ENCODE measurements around the gene STX1B. TPM values are rescaled to one million over a fixed set of nuclear protein-coding genes. Genes with fewer than 3 reads are reported as not detected.

STX1B gene
- total and polyA plus RNA-seq, 12 donors = 0.17 to 5.3 (median 1.6) TPM; not detected in 2

DNA sequence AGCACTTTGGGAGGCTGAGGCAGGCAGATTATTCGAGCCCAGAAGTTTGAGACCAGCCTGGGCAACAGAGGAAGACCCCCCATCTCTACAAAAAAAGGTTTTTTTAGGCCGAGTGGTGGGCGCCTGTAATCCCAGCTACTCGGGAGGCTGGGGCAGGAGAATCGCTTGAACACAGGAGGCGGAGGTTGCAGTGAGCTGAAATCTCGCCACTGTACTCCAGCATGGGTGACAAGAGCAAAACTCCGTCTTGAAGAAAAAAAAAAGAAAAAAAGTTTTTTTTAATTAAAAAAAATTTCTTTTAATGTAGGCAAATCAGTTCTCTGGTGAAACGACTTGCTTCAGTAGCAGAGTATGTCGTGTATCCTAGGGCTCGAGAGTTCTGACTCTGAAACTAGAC, 14.5 kb downstream of the STX1B start:
- Histone ChIP-seq H3K4me1 (replicated peaks in 1 of 2) (peaks cover 15 to 21% of the 10 kb centered on the region in 2 donors), H3K36me3 (replicated peaks in 1 of 2) (no peaks in the 10 kb centered on the region), H3K4me3 (no peak overlapping the region), H3K27me3 (no peaks in the 10 kb centered on the region), H3K27ac (no peak overlapping the region), H3K9me3 (replicated peaks in 1 of 3) (no peaks in the 10 kb centered on the region)
- 87 to 90% (median 89%) methylated on average over 11 of the region's 11 CpGs for WGBS, 4 donors
- DNase-seq = no peak
- intact Hi-C loops (cut with DNase I) = no loop called here
- TF ChIP-seq, protein P1, sequence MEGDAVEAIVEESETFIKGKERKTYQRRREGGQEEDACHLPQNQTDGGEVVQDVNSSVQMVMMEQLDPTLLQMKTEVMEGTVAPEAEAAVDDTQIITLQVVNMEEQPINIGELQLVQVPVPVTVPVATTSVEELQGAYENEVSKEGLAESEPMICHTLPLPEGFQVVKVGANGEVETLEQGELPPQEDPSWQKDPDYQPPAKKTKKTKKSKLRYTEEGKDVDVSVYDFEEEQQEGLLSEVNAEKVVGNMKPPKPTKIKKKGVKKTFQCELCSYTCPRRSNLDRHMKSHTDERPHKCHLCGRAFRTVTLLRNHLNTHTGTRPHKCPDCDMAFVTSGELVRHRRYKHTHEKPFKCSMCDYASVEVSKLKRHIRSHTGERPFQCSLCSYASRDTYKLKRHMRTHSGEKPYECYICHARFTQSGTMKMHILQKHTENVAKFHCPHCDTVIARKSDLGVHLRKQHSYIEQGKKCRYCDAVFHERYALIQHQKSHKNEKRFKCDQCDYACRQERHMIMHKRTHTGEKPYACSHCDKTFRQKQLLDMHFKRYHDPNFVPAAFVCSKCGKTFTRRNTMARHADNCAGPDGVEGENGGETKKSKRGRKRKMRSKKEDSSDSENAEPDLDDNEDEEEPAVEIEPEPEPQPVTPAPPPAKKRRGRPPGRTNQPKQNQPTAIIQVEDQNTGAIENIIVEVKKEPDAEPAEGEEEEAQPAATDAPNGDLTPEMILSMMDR (IDR thresholded peaks at IDR 0.05) = no peak
- TF ChIP-seq POLR2A (IDR thresholded peaks at IDR 0.05) = no peak

DNA sequence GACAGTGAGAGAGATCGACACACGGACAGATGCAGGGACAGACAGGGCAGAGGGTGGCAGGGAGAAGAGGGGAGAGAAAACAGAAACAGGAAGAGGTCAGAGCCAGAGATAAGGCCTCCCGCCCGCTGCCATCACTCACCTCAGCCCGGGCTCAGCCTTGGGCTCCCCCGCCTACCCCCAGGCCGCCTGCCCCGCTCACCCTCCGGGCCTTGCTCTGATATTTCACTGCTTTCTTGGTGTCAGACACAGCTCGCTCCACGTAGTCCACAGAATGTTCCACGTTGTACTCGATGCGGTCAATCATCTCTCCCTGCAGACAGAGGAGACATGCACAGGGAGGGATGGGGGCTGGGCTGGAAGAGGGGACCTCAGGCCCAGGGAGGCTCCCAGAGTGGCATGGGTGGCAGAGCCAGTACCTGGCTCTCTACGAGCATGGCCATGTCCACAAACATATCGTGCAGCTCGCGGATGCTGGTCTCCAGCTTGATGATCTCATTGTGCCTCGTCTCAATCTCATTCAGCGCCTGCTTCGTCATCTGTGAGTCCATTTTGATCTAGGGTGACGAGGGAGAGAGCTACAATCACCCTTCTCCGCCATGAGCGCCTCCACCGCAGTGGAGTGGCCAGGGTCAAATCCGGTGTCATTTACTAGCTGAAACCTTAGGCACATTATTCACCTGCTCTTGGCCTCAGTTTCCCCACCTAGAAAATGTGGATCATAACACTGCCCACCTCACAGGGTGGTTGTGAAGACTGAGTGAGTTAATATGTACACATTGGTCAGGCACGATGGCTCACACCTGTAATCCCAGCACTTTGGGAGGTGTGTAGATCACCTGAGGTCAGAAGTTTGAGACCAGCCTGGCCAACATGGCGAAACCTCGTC, 17.3 kb downstream of the STX1B start:
- Histone ChIP-seq H3K27ac (no peak overlapping the region), H3K36me3 (replicated peaks in 1 of 2) (no peaks in the 10 kb centered on the region), H3K27me3 (no peaks in the 10 kb centered on the region), H3K4me3 (no peak overlapping the region), H3K4me1 (replicated peaks in 1 of 2) (peaks cover 13 to 16% of the 10 kb centered on the region in 2 donors), H3K9me3 (replicated peaks in 1 of 3) (no peaks in the 10 kb centered on the region)
- intact Hi-C loops (cut with DNase I) = no loop called here
- DNase-seq = no peak
- TF ChIP-seq POLR2A (IDR thresholded peaks at IDR 0.05) = no peak
- TF ChIP-seq, protein P1 (IDR thresholded peaks at IDR 0.05) = no peak
- WGBS, 4 donors = 65 to 77% (median 66%) methylated on average over 27 to 29 of the region's 29 CpGs

DNA sequence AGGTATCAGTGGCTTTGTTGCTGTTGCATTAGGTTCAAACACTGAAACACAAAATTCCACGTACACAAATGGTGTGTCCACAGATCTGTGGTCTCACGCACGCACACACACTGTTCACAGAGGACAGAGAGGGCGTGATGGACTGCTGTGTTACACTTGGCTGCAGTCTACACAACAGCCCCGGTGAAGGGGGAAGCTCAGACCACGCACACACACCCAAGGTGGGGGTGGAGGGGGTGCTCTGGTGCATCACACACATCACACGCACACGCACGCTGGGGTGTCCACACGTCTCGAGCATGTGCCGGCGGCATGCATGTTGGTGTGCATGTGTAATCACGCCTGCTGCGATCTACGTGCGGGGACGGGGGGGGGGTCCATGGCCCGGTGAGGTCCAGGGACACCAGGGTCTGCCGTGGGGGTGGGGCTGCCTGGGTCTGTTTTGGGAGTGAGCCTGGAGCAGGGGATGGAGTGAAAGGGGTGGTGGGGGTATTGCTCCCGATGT, 18.1 kb downstream of the STX1B start:
- DNase-seq = no peak
- 76 to 85% (median 79%) methylated on average over 8 to 21 of the region's 21 CpGs for WGBS, 4 donors
- H3K4me3 ChIP-seq = no peak overlapping the region
- no peaks in the 10 kb centered on the region for H3K9me3 ChIP-seq (replicated peaks in 1 of 3)
- H3K4me1 ChIP-seq (replicated peaks in 1 of 2) = peaks cover 4 to 7% of the 10 kb centered on the region in 2 donors
- intact Hi-C loops (cut with DNase I) = no loop called here
- no peaks in the 10 kb centered on the region for H3K36me3 ChIP-seq (replicated peaks in 1 of 2)
- no peak for TF ChIP-seq POLR2A (IDR thresholded peaks at IDR 0.05)
- TF ChIP-seq, protein P1 (IDR thresholded peaks at IDR 0.05) = no peak
- H3K27me3 ChIP-seq = no peaks in the 10 kb centered on the region
- H3K27ac ChIP-seq = no peak overlapping the region

DNA sequence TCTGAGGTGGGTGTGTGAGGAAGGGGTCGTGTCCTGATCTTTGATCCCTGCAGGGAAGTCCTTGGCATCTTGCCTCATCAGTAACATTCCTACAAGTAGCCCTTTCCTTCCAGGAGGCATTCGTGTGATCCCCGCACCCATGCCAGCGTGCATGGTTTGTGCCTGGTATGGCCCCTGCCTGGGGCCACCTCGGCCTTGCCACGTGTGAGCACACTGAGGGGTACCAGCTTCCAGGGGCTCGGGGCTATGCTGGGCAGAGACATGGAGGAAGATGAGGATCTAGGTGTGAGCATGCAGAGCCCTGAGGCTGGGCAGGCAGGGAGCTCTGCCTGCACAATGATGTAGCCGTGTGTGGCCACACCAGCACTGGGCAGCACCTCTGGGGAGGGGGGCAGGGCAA, 19.4 kb downstream of the STX1B start:
- TF ChIP-seq POLR2A (IDR thresholded peaks at IDR 0.05) = no peak
- TF ChIP-seq, protein P1 (IDR thresholded peaks at IDR 0.05) = no peak
- no peak overlapping the region for H3K27ac ChIP-seq
- intact Hi-C loops (cut with DNase I) = no loop called here
- no peak overlapping the region for H3K4me3 ChIP-seq
- no peak for DNase-seq
- peaks cover 0 to 2% of the 10 kb centered on the region in 2 donors for H3K4me1 ChIP-seq (replicated peaks in 1 of 2)
- H3K36me3 ChIP-seq (replicated peaks in 1 of 2) = no peaks in the 10 kb centered on the region
- no peaks in the 10 kb centered on the region for H3K27me3 ChIP-seq
- WGBS, 4 donors = 40 to 79% (median 76%) methylated on average over 1 to 8 of the region's 8 CpGs
- H3K9me3 ChIP-seq (replicated peaks in 1 of 3) = no peaks in the 10 kb centered on the region
